HG02678 (cell line): ENCODE measurements around the gene KLHL9.
A peak's percentile ranks its signal among the peaks of the same experiment; 100 is the strongest.
"Not testable (repeated sequence)": the region's sequence is repeated elsewhere in the genome, so short reads cannot be mapped to it uniquely, and the experiment has no call there.

Experiments used
- ATAC-seq: cut with Tn5 transposase; IDR thresholded peaks from one replicate; pipeline ENCODE4 v1.9.1; 2021; ENCODE audit warnings: mild to moderate bottlenecking, moderate library complexity; ENCODE audit not compliant: unreplicated experiment

The KLHL9 gene

GRCh38 chr9:21334701-21335632 lies at the start of gene KLHL9:
TSS of gene KLHL9 (minus strand) at chr9:21335404. CDS start at chr9:21334859, 545 bp downstream.
- ATAC-seq: peak; percentile 94

- no peak for ATAC-seq
These were observed 48.4 kb upstream of the KLHL9 start for GRCh38 chr9:21383627-21384026.

GRCh38 chr9:21381448-21382339 lies 46.5 kb upstream of the KLHL9 start:
- peak; percentile 98 for ATAC-seq

- ATAC-seq: not testable (repeated sequence)
These were observed 36.3 kb upstream of the KLHL9 start for GRCh38 chr9:21371467-21371866.

GRCh38 chr9:21367957-21368356 lies 32.8 kb upstream of the KLHL9 start, which contains the start of gene IFNA13:
TSS of gene IFNA13 (minus strand) at chr9:21368057. CDS start at chr9:21368010, 47 bp downstream.
- no peak for ATAC-seq

GRCh38 chr9:21367169-21367568 lies 32.0 kb upstream of the KLHL9 start:
- ATAC-seq: peak; percentile 82

- ATAC-seq: no peak
These were observed 27.1 kb upstream of the KLHL9 start for GRCh38 chr9:21362287-21362686.

GRCh38 chr9:21357479-21358460 lies 22.6 kb upstream of the KLHL9 start:
- peak; percentile 91 for ATAC-seq

- ATAC-seq: no peak
These were observed 15.6 kb upstream of the KLHL9 start, which contains the start of gene IFNA6 for GRCh38 chr9:21350787-21351186. TSS of gene IFNA6 (minus strand) at chr9:21350887. CDS start at chr9:21350887, 0 bp downstream.

GRCh38 chr9:21348430-21348970 lies 13.3 kb upstream of the KLHL9 start:
- ATAC-seq: no peak

- no peak for ATAC-seq
These were observed 5.5 kb upstream of the KLHL9 start for GRCh38 chr9:21340735-21341134.

- no peak for ATAC-seq
These were observed 1.3 kb upstream of the KLHL9 start for GRCh38 chr9:21336457-21336856.

GRCh38 chr9:21333226-21333625 lies 2.0 kb downstream of the KLHL9 start:
- no peak for ATAC-seq

- no peak for ATAC-seq
These were observed 3.4 kb downstream of the KLHL9 start for GRCh38 chr9:21331676-21332402.

GRCh38 chr9:21326526-21327139 lies 8.6 kb downstream of the KLHL9 start:
- peak; percentile 84 for ATAC-seq

GRCh38 chr9:21324047-21324446 lies 11.2 kb downstream of the KLHL9 start:
- no peak for ATAC-seq

GRCh38 chr9:21322911-21323461 lies 12.2 kb downstream of the KLHL9 start:
- ATAC-seq: no peak

GRCh38 chr9:21320465-21320864 lies 14.7 kb downstream of the KLHL9 start:
- no peak for ATAC-seq
